Measurements from ENCODE around the gene OR2AE1.

Gene OR2AE1

DNA sequence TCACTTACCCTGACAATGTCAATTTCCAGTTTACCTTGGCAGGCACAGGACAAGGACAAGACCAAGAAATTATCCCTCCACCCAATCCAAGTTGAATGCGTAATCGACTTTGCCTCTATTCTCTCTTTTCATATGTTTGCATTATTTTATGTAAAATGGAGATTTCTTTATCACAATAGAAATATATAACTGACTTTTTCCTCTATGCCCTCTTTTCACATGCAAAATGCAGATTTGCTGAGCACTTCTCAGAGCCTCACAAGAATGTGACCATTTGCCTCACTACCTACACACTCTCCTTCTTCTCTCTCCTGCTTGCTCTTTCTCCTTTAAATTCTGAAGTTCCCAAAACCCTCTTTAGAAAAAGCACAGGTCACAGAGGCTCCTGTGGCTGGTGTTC lies 33.9 kb downstream of the OR2AE1 start:
- H3K4me3 ChIP-seq (ENCODE audit: low read depth, low read length): no peak overlapping the region
- in situ Hi-C loops (cut with HindIII; ENCODE audit: low sequenced_read_pairs): no loop called here
- DNase-seq (ENCODE audit: low read depth, low spot score): no peak
- TF ChIP-seq CTCF (IDR thresholded peaks at IDR 0.05; ENCODE audit: low read depth, low read length): no peak

- in situ Hi-C loops (cut with HindIII; ENCODE audit: low sequenced_read_pairs): no loop called here
- H3K4me3 ChIP-seq (ENCODE audit: low read depth, low read length): no peak overlapping the region
- TF ChIP-seq CTCF (IDR thresholded peaks at IDR 0.05; ENCODE audit: low read depth, low read length): no peak
- no peak for DNase-seq (ENCODE audit: low read depth, low spot score)
Measured at GRCh38 chr7:99840136-99840869, 36.5 kb downstream of the OR2AE1 start.

- no peak for TF ChIP-seq CTCF (IDR thresholded peaks at IDR 0.05; ENCODE audit: low read depth, low read length)
- DNase-seq (ENCODE audit: low read depth, low spot score): no peak
- in situ Hi-C loops (cut with HindIII; ENCODE audit: low sequenced_read_pairs): no loop called here
- no peak overlapping the region for H3K4me3 ChIP-seq (ENCODE audit: low read depth, low read length)
Measured at GRCh38 chr7:99839287-99840021, 37.4 kb downstream of the OR2AE1 start.

DNA sequence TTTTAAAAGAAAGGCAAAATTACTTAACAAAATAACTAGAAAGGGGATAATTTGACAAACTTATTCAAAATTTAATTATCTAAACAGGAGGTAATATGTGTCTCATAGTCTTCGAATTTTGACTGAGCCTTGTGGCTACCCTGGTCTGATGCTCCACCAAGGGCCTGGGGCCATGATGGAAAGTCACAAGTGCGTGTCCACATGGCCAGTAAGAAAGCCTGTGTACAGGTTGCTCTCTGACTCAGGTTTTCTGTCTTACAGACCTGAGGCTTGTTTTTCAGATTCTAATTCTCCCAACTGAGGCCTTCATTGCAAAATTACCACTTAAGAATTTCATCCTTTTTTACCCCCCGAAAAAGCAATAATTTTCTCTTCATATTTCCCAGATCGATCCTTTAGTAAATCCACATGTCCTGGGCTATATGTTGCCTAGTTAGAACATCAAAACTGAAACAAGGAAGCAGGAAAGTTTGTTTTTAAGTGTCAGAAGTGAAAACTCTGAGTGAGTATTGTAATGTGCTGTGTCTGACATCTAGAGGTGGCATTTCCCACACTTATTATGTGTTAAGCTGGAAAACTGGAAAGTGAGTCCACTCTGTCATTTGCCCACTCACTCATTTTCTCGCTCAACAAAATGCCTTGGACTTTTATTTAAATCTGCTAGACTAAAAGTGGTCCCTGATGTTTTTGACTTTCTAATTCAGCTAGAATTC lies 39.0 kb downstream of the OR2AE1 start:
- peak; percentile 6 for TF ChIP-seq CTCF (IDR thresholded peaks at IDR 0.05; ENCODE audit: low read depth, low read length)
- no peak for DNase-seq (ENCODE audit: low read depth, low spot score)
- H3K4me3 ChIP-seq (ENCODE audit: low read depth, low read length): no peak overlapping the region
- in situ Hi-C loops (cut with HindIII; ENCODE audit: low sequenced_read_pairs): no loop called here

DNA sequence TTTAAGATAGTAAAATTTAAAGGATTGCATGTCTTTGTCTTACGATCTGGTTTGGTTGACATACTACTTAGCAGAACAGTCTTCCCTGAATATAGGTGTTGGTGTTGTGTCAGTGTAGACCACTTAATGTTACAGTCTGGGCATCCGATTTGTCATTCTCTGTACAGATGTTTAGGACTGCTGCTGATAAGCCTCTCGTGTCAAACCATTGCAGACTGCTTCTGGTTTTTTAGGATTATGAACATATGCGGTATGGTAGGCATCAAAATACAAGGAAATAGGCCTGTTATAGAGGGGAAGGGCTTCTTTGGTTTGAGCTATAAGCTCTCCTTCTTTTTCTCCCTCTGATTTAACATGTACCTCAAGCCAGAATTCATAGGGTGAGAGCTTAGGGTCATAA lies 41.6 kb downstream of the OR2AE1 start:
- no peak overlapping the region for H3K4me3 ChIP-seq (ENCODE audit: low read depth, low read length)
- no peak for TF ChIP-seq CTCF (IDR thresholded peaks at IDR 0.05; ENCODE audit: low read depth, low read length)
- in situ Hi-C loops (cut with HindIII; ENCODE audit: low sequenced_read_pairs): no loop called here
- DNase-seq (ENCODE audit: low read depth, low spot score): no peak

- no peak for DNase-seq (ENCODE audit: low read depth, low spot score)
- no peak for TF ChIP-seq CTCF (IDR thresholded peaks at IDR 0.05; ENCODE audit: low read depth, low read length)
- H3K4me3 ChIP-seq (ENCODE audit: low read depth, low read length): no peak overlapping the region
- in situ Hi-C loops (cut with HindIII; ENCODE audit: low sequenced_read_pairs): no loop called here
Measured at GRCh38 chr7:99834382-99834781, 42.5 kb downstream of the OR2AE1 start.

All from astrocyte of the spinal cord (primary cell).